Measurements from ENCODE around the gene RNF14. TPM values are rescaled to one million over a fixed set of nuclear protein-coding genes. Genes with fewer than 3 reads are reported as not detected.

The RNF14 gene
- polyA plus RNA-seq, 1 donor from 2014 or later: 82.1 TPM

DNA sequence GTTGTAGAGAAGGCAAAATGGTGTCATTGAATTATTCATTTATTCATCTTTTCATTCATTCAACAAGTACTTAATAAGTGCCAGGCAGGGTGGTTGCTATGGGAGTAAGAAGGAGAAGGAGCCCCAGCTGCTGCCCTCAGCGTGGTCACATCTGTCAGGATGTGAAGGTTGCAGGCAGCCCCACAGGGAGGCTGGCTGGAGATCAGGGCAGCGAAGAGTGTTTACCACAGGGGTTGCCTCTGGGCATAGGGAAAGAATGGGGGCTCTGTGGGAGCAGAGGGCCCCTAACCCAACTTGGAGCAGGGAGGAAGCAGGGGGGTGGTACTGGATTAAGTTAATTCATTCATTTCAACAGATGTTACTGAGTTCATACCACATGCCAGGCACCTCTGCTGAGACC lies 16.9 kb upstream of the RNF14 start:
- no peaks in the 10 kb centered on the region for H3F3A ChIP-seq (ENCODE audit: insufficient read depth, low read length, poor library complexity, severe bottlenecking)
- no peak overlapping the region for H3K4me2 ChIP-seq (ENCODE audit: low read length)
- no peaks in the 10 kb centered on the region for H3K9me3 ChIP-seq (ENCODE audit: low read length)
- H3K27me3 ChIP-seq (ENCODE audit: insufficient read depth, low read depth, low read length): no peaks in the 10 kb centered on the region
- H4K20me1 ChIP-seq (ENCODE audit: insufficient read depth): no peaks in the 10 kb centered on the region
- no peak for TF ChIP-seq EZH2 (IDR thresholded peaks at IDR 0.05; ENCODE audit: borderline replicate concordance, insufficient read depth, low read length, poor library complexity, severe bottlenecking)
- TF ChIP-seq MXI1 (conservative IDR thresholded peaks at IDR 0.05; ENCODE audit: poor library complexity, severe bottlenecking): no peak
- TF ChIP-seq RAD21 (conservative IDR thresholded peaks at IDR 0.05): no peak
- TF ChIP-seq EP300 (conservative IDR thresholded peaks at IDR 0.05; ENCODE audit: poor library complexity, severe bottlenecking): no peak
- TF ChIP-seq, protein P1, sequence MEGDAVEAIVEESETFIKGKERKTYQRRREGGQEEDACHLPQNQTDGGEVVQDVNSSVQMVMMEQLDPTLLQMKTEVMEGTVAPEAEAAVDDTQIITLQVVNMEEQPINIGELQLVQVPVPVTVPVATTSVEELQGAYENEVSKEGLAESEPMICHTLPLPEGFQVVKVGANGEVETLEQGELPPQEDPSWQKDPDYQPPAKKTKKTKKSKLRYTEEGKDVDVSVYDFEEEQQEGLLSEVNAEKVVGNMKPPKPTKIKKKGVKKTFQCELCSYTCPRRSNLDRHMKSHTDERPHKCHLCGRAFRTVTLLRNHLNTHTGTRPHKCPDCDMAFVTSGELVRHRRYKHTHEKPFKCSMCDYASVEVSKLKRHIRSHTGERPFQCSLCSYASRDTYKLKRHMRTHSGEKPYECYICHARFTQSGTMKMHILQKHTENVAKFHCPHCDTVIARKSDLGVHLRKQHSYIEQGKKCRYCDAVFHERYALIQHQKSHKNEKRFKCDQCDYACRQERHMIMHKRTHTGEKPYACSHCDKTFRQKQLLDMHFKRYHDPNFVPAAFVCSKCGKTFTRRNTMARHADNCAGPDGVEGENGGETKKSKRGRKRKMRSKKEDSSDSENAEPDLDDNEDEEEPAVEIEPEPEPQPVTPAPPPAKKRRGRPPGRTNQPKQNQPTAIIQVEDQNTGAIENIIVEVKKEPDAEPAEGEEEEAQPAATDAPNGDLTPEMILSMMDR (IDR thresholded peaks at IDR 0.05; ENCODE audit: poor library complexity, severe bottlenecking): no peak
- TF ChIP-seq, protein P2, sequence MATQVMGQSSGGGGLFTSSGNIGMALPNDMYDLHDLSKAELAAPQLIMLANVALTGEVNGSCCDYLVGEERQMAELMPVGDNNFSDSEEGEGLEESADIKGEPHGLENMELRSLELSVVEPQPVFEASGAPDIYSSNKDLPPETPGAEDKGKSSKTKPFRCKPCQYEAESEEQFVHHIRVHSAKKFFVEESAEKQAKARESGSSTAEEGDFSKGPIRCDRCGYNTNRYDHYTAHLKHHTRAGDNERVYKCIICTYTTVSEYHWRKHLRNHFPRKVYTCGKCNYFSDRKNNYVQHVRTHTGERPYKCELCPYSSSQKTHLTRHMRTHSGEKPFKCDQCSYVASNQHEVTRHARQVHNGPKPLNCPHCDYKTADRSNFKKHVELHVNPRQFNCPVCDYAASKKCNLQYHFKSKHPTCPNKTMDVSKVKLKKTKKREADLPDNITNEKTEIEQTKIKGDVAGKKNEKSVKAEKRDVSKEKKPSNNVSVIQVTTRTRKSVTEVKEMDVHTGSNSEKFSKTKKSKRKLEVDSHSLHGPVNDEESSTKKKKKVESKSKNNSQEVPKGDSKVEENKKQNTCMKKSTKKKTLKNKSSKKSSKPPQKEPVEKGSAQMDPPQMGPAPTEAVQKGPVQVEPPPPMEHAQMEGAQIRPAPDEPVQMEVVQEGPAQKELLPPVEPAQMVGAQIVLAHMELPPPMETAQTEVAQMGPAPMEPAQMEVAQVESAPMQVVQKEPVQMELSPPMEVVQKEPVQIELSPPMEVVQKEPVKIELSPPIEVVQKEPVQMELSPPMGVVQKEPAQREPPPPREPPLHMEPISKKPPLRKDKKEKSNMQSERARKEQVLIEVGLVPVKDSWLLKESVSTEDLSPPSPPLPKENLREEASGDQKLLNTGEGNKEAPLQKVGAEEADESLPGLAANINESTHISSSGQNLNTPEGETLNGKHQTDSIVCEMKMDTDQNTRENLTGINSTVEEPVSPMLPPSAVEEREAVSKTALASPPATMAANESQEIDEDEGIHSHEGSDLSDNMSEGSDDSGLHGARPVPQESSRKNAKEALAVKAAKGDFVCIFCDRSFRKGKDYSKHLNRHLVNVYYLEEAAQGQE (IDR thresholded peaks at IDR 0.05; ENCODE audit: borderline replicate concordance): no peak
- TF ChIP-seq SMC3 (conservative IDR thresholded peaks at IDR 0.05; ENCODE audit: poor library complexity): no peak
- no peak for TF ChIP-seq POLR2AphosphoS5 (IDR thresholded peaks at IDR 0.05)
- TF ChIP-seq TAF1 (IDR thresholded peaks at IDR 0.05; ENCODE audit: low read depth): no peak
- no peak overlapping the region for H3K27ac ChIP-seq (ENCODE audit: low read length)
- no peak overlapping the region for H2AFZ ChIP-seq (ENCODE audit: low read depth, low read length)
- H3K4me3 ChIP-seq (ENCODE audit: low read length): no peak overlapping the region
- no peaks in the 10 kb centered on the region for H3K79me2 ChIP-seq (replicated peaks; ENCODE audit: insufficient read depth, low read length)
- no peaks in the 10 kb centered on the region for H3K36me3 ChIP-seq (ENCODE audit: insufficient read depth, low read length)
- no peaks in the 10 kb centered on the region for H3K9me2 ChIP-seq (ENCODE audit: insufficient read depth, low read length)
- H3K9ac ChIP-seq (ENCODE audit: low read length): no peak overlapping the region

DNA sequence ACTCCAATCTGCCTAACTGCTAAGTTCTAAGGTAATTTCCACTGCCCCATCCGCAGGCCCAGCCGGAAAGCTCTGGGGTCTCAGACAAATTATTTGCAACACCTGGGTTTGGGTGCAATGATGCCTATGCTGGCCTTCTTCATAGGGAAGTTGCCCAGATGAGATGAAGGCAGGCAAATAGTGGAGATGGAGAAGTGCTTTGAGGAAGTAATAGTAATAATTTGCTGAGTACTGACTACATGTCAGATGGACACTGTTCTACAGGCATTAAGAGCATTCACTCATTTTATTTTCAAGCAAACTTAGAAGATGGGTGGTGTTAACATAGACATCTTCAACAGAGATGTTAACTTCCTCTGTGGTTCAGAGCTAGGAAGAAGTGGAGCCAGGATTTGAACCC lies 14.7 kb upstream of the RNF14 start:
- Histone ChIP-seq H3K4me3 (ENCODE audit: low read length) (no peak overlapping the region), H3K79me2 (replicated peaks; ENCODE audit: insufficient read depth, low read length) (no peaks in the 10 kb centered on the region), H2AFZ (ENCODE audit: low read depth, low read length) (no peak overlapping the region)

More for the DNA sequence above, 14.7 kb upstream of the RNF14 start:
- H3K27me3 ChIP-seq (ENCODE audit: insufficient read depth, low read depth, low read length): no peaks in the 10 kb centered on the region
- TF ChIP-seq, protein P1 (IDR thresholded peaks at IDR 0.05; ENCODE audit: poor library complexity, severe bottlenecking): no peak
- TF ChIP-seq TAF1 (IDR thresholded peaks at IDR 0.05; ENCODE audit: low read depth): no peak
- TF ChIP-seq, protein P2 (IDR thresholded peaks at IDR 0.05; ENCODE audit: borderline replicate concordance): no peak
- no peak for TF ChIP-seq MXI1 (conservative IDR thresholded peaks at IDR 0.05; ENCODE audit: poor library complexity, severe bottlenecking)
- TF ChIP-seq POLR2AphosphoS5 (IDR thresholded peaks at IDR 0.05): no peak
- no peak for TF ChIP-seq EP300 (conservative IDR thresholded peaks at IDR 0.05; ENCODE audit: poor library complexity, severe bottlenecking)
- TF ChIP-seq EZH2 (IDR thresholded peaks at IDR 0.05; ENCODE audit: borderline replicate concordance, insufficient read depth, low read length, poor library complexity, severe bottlenecking): no peak
- TF ChIP-seq RAD21 (conservative IDR thresholded peaks at IDR 0.05): no peak
- TF ChIP-seq SMC3 (conservative IDR thresholded peaks at IDR 0.05; ENCODE audit: poor library complexity): no peak
- H4K20me1 ChIP-seq (ENCODE audit: insufficient read depth): no peaks in the 10 kb centered on the region
- no peaks in the 10 kb centered on the region for H3K9me2 ChIP-seq (ENCODE audit: insufficient read depth, low read length)
- no peaks in the 10 kb centered on the region for H3K9me3 ChIP-seq (ENCODE audit: low read length)
- H3F3A ChIP-seq (ENCODE audit: insufficient read depth, low read length, poor library complexity, severe bottlenecking): no peaks in the 10 kb centered on the region
- no peak overlapping the region for H3K27ac ChIP-seq (ENCODE audit: low read length)
- H3K9ac ChIP-seq (ENCODE audit: low read length): no peak overlapping the region
- no peak overlapping the region for H3K4me2 ChIP-seq (ENCODE audit: low read length)
- H3K36me3 ChIP-seq (ENCODE audit: insufficient read depth, low read length): no peaks in the 10 kb centered on the region

Data from neural cell (in vitro differentiated cells).